ENCODE data around the gene GRK6. TPM values are rescaled to one million over a fixed set of nuclear protein-coding genes. Genes with fewer than 3 reads are reported as not detected.

The GRK6 gene
- total RNA-seq, 6 donors from 2014 or later, result 26.8 to 85.9 (median 56.6) TPM

Other genes with a start within 250 kb of the GRK6 start
- gene RAB24, start 123.0 kb upstream of the GRK6 start, total RNA-seq, result 10 to 100 TPM; 26.8 to 92.2 (median 50.3) TPM
- 100 to 1,000 TPM in 2 of 6 donors, 10 to 100 TPM in 4; 45.1 to 132 (median 86.8) TPM for gene PRELID1, start 122.9 kb upstream of the GRK6 start, total RNA-seq
- 10 to 100 TPM in 4 of 6 donors, 1 to 10 TPM in 2; 8.8 to 29.5 (median 13.6) TPM for gene MXD3, start 114.8 kb upstream of the GRK6 start, total RNA-seq
- 100 to 1,000 TPM; 134 to 263 (median 177) TPM for gene LMAN2, start 75.0 kb upstream of the GRK6 start, total RNA-seq
- gene RGS14, start 68.8 kb upstream of the GRK6 start, total RNA-seq, result 10 to 100 TPM; 11.9 to 39.1 (median 26.6) TPM
- gene SLC34A1, start 42.2 kb upstream of the GRK6 start, total RNA-seq, result not detected
- gene PFN3, start 26.0 kb upstream of the GRK6 start, total RNA-seq, result not detected
- gene F12, start 17.1 kb upstream of the GRK6 start, total RNA-seq, result 1 to 10 TPM in 4 of 6 donors, under 1 TPM in 1, not detected in 1; 0.91 to 7.8 (median 2.1) TPM
- gene PRR7, start 20.1 kb downstream of the GRK6 start, total RNA-seq, result 1 to 10 TPM; 1.6 to 9.2 (median 3.4) TPM
- gene DBN1, start 47.0 kb downstream of the GRK6 start, total RNA-seq, result 10 to 100 TPM; 17.0 to 55.6 (median 30.1) TPM
- gene PDLIM7, start 70.9 kb downstream of the GRK6 start, total RNA-seq, result 100 to 1,000 TPM in 1 of 6 donors, 10 to 100 TPM in 5; 32.0 to 142 (median 75.8) TPM
- 100 to 1,000 TPM in 1 of 6 donors, 10 to 100 TPM in 5; 17.4 to 113 (median 75.9) TPM for gene DOK3, start 83.2 kb downstream of the GRK6 start, total RNA-seq
- 100 to 1,000 TPM in 2 of 6 donors, 10 to 100 TPM in 4; 82.0 to 150 (median 91.9) TPM for gene DDX41, start 90.3 kb downstream of the GRK6 start, total RNA-seq
- 100 to 1,000 TPM in 2 of 6 donors, 10 to 100 TPM in 4; 45.1 to 421 (median 91.4) TPM for gene FAM193B, start 127.9 kb downstream of the GRK6 start, total RNA-seq
- 100 to 1,000 TPM in 3 of 6 donors, 10 to 100 TPM in 3; 28.3 to 187 (median 110) TPM for gene TMED9, start 165.5 kb downstream of the GRK6 start, total RNA-seq
- 10 to 100 TPM; 17.2 to 30.4 (median 23.0) TPM for gene B4GALT7, start 173.5 kb downstream of the GRK6 start, total RNA-seq